Omental fat pad (tissue), 4 donors: Measurements from ENCODE around the gene NTRK1. TPM values are rescaled to one million over a fixed set of nuclear protein-coding genes. Genes with fewer than 3 reads are reported as not detected.
"Not testable (repeated sequence)": the region's sequence is repeated elsewhere in the genome, so short reads cannot be mapped to it uniquely, and the experiment has no call there.

Experiments
- ATAC-seq: fragments of 150-250 bp; one replicate; pipeline ENCODE4 v1.9.1; 2016; ENCODE audit warnings: mild to moderate bottlenecking, moderate library complexity; ENCODE audit not compliant: low FRiP score
- DNase-seq: peaks from one replicate; pipeline ENCODE4 v3.0.0-alpha.2; 2019; ENCODE audit warnings: low spot score
- total RNA-seq, 4 donors: library from RNA; depleted of rRNA; stranded (reverse); fragments of >200 nt; gene quantifications; one replicate each; pipeline ENCODE4 v1.1.0, GENCODE V29; 2016
- TF ChIP-seq, protein P1 (sequence below), 3 donors: fragments of 450-650 bp; IDR thresholded peaks; one replicate each; pipeline ENCODE4 v1.5.1; 2016 to 2017; ENCODE audit warnings: antibody characterized with exemption in 3 of 3, mild to moderate bottlenecking in 3 of 3, moderate library complexity in 2 of 3

NTRK1 gene
- total RNA-seq, 4 donors from 2014 or later, result 1.3 to 6.3 (median 1.6) TPM

DNA sequence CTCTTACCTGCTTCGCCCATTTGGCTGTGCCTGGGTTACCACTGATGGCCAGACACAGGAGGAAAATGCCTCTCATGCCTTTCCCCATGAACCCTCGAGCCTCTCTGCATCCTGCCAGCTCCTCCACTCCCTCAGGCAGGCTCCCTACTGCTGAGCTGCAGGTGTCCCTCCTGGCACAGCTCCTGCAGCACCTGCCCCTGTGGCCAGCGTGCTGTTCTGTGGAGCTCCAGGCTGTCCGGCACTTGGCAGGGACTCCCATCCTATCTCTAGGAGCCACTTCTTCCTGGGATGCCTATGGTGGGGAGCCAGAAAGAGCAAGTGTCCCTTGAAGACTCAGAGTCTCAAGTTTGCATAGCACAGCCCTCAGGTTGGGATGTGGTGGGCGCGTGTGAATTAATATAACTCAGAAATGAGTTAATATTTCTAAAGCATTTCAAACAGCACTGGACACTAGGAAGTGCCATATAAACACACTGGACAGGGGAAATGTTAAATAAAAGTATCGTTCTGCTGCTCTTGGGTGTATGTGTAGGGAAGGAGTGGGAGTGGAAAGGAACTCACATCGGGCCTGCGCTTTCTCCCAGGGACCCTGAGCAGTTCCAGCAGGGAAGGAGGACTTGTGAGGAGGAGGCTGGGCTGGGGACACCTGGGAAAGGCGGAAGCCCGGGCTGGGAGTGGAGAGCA is 62.5 kb downstream of the NTRK1 start:
- TF ChIP-seq, protein P1, sequence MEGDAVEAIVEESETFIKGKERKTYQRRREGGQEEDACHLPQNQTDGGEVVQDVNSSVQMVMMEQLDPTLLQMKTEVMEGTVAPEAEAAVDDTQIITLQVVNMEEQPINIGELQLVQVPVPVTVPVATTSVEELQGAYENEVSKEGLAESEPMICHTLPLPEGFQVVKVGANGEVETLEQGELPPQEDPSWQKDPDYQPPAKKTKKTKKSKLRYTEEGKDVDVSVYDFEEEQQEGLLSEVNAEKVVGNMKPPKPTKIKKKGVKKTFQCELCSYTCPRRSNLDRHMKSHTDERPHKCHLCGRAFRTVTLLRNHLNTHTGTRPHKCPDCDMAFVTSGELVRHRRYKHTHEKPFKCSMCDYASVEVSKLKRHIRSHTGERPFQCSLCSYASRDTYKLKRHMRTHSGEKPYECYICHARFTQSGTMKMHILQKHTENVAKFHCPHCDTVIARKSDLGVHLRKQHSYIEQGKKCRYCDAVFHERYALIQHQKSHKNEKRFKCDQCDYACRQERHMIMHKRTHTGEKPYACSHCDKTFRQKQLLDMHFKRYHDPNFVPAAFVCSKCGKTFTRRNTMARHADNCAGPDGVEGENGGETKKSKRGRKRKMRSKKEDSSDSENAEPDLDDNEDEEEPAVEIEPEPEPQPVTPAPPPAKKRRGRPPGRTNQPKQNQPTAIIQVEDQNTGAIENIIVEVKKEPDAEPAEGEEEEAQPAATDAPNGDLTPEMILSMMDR (IDR thresholded peaks at IDR 0.05), result no peak
- no peak for ATAC-seq
- DNase-seq, result no peak

DNA sequence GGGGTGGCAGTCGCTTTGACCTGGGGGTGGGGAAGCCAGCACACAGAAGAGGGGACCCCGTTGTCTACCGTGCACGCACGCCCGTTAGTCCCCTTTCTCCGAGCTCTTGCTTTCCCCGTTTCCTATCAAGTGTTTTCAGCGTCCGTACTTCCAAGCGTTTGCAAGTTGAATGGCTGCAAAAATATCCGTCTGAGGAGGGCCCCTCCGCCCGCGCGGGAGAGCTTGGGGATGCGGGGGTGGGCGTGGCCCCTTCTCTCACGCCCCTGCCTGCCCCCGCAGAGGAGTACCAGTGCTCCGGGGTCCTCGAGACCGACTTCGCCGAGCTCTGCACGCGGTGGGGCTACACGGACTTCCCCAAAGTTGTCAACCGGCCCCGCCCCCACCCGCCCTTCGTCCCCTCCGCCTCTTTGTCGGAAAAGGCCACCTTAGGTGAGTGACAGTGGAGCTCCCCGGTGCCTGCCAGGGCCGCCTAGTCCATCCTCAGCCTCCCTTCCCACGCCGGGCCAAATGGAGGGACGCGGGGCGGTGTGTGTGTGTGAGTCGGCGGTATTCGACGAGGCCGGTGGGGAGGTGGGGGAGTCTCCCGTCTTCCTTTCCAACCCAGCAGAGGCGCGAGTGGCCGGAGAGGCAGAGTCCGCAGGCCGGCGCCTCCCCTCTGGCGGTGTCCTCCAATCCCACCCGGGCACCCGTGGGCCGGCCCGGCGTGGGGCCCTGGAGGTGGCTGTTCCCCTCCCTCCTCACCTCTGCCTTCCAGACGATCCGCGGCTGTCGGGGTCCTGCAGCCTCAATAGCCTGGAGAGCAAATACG is 63.2 kb downstream of the NTRK1 start:
- ATAC-seq, result no peak
- no peak for DNase-seq
- TF ChIP-seq, protein P1 (IDR thresholded peaks at IDR 0.05), result no peak

DNA sequence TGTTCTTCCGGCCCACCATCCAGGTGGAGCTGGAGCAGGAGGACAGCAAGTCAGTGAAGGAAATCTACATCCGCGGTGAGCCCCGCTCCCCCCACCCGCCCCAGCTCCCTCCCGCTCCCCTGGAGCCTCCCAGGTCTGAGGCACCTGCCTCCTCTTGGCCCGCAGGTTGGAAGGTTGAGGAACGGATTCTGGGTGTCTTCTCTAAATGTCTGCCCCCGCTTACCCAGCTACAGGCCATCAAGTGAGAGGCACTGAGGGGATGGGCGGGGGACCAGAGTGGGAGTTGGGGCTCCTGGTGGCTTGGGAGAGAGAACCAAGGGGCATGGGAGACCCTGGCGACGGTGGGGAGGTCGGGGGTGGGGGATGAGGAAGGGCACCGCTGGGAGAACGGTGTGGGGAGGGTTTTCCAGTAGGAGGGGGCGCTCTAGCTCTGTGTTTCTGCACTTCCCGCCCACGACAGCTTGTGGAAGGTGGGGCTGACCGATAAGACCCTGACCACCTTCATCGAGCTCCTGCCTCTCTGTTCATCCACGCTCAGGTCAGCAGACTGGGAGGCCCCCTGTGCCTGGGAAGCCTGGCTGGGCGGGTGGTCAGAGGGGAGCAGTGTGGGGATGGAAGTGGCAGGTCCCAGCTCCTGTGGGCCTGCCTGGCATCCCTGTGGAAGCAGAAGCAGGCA is 64.0 kb downstream of the NTRK1 start:
- TF ChIP-seq, protein P1 (IDR thresholded peaks at IDR 0.05), result no peak
- DNase-seq (no peak), ATAC-seq (no peak)

DNA sequence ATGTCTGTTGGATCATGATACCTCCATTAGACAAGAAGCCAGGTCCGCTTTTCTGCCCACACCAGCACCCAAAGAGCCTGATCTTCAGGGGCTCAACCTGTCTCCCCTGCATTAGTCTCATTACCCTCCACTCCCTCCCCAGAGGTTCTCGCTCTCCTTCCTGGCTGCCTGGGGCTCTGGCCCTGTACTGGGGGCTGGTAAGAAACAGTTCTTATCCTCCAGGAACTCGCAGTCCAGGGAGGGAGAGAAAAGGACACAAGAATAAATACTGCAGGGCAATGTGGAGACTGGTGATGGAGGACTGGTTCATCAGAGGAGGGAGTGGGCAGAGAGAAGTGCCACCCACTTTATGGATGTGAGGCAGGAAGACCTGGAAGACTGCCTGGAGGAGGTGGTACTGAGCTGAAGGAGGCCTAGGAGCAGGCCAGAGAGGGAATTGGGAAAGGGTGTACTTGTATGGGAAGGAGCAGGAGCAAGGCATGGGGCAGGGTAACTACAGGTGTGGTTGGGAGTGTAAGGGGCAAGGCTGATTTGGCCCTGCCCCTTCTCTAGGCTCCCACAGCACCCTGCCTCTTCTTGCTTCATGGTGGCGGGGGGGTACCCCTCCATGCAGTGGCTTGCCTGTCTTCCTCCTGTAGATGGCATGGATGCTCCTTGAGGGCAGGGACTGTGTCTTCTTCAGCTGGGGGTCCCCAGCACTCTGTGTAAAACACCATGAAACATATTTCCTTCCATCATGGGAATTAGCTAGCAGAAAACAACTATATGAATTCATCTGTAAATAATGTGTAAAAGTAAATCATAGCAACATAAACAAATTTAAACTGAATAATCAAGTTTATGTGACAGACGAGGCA is 64.7 kb downstream of the NTRK1 start:
- ATAC-seq (no peak), DNase-seq (no peak)
- TF ChIP-seq, protein P1 (IDR thresholded peaks at IDR 0.05), result no peak

DNA sequence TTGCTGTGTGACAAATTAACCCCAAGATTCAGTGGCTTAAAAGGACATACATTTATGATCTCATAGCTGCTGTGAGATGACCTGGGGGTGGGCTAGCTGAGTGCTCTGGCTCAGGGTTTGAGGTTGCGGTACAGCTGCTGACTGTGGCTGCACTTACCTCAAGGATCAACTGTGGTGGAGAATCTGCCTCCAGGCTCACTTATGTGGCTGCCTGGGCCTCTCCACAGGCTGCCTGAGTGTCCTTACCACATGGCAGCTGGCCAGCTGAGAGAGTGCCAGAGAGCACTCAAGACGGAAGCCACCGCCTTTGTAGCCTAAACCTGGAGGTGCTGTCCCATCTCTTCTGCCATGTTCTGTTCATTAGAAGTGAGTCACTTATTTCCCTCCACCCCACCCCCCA is 65.5 kb downstream of the NTRK1 start:
- TF ChIP-seq, protein P1 (IDR thresholded peaks at IDR 0.05), result no peak
- ATAC-seq (no peak), DNase-seq (no peak)

DNA sequence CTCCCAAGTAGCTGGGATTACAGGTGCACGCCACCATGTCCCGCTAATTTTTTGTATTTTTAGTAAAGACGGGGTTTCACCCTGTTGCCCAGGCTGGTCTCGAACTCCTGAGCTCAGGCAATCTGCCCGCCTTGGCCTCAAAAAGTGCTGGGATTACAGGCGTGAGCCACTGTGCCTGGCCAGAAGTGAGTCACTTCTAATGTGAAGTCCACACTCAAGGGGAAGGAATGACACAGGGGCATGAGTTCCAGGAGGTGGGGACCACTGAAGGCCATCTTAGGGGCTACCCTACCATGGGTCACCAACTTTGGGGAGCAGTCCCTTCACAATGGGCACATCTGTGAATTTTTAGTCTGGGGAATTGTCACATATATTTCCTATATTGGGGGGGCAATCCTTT is 66.0 kb downstream of the NTRK1 start:
- not testable (repeated sequence) for DNase-seq, ATAC-seq
